Mesenteric fat pad (tissue), 1 donor: ENCODE results near the gene KRTAP23-1. TPM values are rescaled to one million over a fixed set of nuclear protein-coding genes. Genes with fewer than 3 reads are reported as not detected.

ENCODE experiments used
- DNase-seq: peaks from one replicate; pipeline ENCODE4 v3.0.0-alpha.2; 2020; ENCODE audit warnings: low spot score
- microRNA-seq: library from miRNA; unstranded; fragments of <30 nt; microRNA quantifications from one replicate; pipeline ENCODE4 v1.2.0, GENCODE V29; 2020; ENCODE audit warnings: borderline number of aligned reads
- total RNA-seq: library from RNA; stranded (reverse); fragmentation: NEBNext Ultra II Directional; extraction: Animal tissue kit (Norgen Biotek cat#: 25700); gene quantifications from one replicate; pipeline ENCODE4 v1.2.1, GENCODE V29; 2021
- donor health status: DM: yes; HTN: yes; CAD: no.

KRTAP23-1 gene
- total RNA-seq, 1 donor from 2014 or later: not detected

DNA sequence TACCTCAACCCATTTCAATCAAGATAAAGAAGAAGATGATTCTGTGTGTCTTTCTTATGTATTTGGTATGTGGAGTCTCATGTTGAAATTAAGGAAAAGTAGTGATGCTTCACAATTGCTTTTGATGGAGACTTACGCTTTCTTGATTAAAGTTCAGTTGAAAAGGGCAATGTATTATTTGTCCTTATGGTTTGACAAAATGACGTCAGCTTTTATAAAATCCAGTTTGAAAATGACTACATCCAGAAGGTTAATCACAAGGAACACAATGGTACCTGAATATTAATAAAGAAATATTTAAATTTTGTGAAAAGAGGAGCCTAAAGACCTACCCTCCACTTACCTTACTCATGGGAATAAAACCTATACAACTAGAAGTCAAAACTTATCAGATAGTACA, 32.7 kb downstream of the KRTAP23-1 start:
- no peak for DNase-seq

DNA sequence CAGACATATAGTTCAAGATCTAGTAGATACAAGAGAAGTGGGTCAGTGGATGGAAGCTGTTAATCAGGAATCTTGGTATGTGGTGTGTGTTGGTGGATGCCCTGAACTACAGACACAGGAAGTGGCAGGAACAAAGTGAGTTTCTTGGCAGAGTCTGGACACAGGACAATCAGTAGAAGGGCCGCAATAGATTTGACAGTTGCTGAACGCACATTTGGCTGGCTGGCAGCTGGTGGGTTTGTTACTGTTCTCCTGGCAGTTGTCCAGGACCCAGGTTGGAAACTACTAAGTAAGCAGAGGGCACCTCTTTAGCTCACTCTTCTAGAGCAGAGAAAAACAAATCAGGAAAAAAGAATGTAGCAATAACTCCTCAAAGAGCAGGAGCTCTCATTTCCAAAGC, 41.5 kb downstream of the KRTAP23-1 start:
- DNase-seq: no peak

DNA sequence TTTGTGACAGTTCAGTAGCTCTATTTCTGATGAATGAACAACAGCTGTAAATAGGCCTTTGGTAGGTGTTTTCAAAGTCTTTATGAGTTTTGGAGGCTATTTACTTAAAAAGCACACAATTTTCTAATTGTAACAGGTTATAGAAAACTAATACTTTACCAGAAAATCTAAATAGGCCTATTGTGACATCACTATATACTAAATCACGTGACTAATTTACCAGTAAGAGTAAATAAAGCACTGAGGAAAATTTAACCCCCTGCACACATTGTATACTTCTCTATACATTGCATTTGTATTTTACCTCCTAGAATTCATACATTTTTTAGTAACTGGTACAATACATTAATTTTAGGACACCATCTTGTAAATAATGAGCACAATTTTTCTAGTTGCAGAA, 43.3 kb downstream of the KRTAP23-1 start:
- no peak for DNase-seq

Small RNA genes lying within 50 kb of the gene (microRNA-seq; reads per million reads assigned to microRNA genes)
- not detected for gene MIR4327

Other genes with a start within 250 kb of the KRTAP23-1 start
- gene CLDN17, start 181.8 kb downstream of the KRTAP23-1 start, total RNA-seq: not detected
- gene CLDN8, start 132.5 kb downstream of the KRTAP23-1 start, total RNA-seq: not detected
- gene KRTAP24-1, start 65.7 kb downstream of the KRTAP23-1 start, total RNA-seq: not detected
- not detected for gene KRTAP25-1, start 59.1 kb downstream of the KRTAP23-1 start, total RNA-seq
- gene KRTAP26-1, start 28.3 kb downstream of the KRTAP23-1 start, total RNA-seq: not detected
- not detected for gene KRTAP27-1, start 10.9 kb downstream of the KRTAP23-1 start, total RNA-seq
- not detected for gene KRTAP13-2, start 23.7 kb upstream of the KRTAP23-1 start, total RNA-seq
- not detected for gene KRTAP13-1, start 47.4 kb upstream of the KRTAP23-1 start, total RNA-seq
- not detected for gene KRTAP13-3, start 77.3 kb upstream of the KRTAP23-1 start, total RNA-seq
- gene KRTAP13-4, start 81.6 kb upstream of the KRTAP23-1 start, total RNA-seq: not detected
- not detected for gene KRTAP15-1, start 91.7 kb upstream of the KRTAP23-1 start, total RNA-seq
- not detected for gene KRTAP19-1, start 131.8 kb upstream of the KRTAP23-1 start, total RNA-seq
- gene KRTAP19-2, start 138.8 kb upstream of the KRTAP23-1 start, total RNA-seq: not detected
- gene KRTAP19-3, start 143.4 kb upstream of the KRTAP23-1 start, total RNA-seq: not detected
- gene KRTAP19-4, start 148.6 kb upstream of the KRTAP23-1 start, total RNA-seq: not detected
- gene KRTAP19-5, start 153.5 kb upstream of the KRTAP23-1 start, total RNA-seq: not detected
- not detected for gene KRTAP19-6, start 193.3 kb upstream of the KRTAP23-1 start, total RNA-seq
- not detected for gene KRTAP19-7, start 212.7 kb upstream of the KRTAP23-1 start, total RNA-seq
- gene KRTAP22-2, start 241.8 kb upstream of the KRTAP23-1 start, total RNA-seq: not detected
- gene KRTAP6-3, start 243.8 kb upstream of the KRTAP23-1 start, total RNA-seq: not detected